KOPT-K1 (cell line): ENCODE results near the gene GLB1L3.
"Not testable (repeated sequence)": the region's sequence is repeated elsewhere in the genome, so short reads cannot be mapped to it uniquely, and the experiment has no call there.

ENCODE experiments used
- H3K27ac ChIP-seq: fragments of 200-600 bp; sonication (generic); 2 replicates; pipeline ENCODE4 v1.5.1; 2016; ENCODE audit warnings: antibody characterized with exemption, mild to moderate bottlenecking, low read depth, low read length; ENCODE audit not compliant: poor library complexity, severe bottlenecking
- H3K36me3 ChIP-seq: fragments of 200-600 bp; sonication (generic); 2 replicates; pipeline ENCODE4 v1.5.1; 2017; ENCODE audit warnings: antibody characterized with exemption, mild to moderate bottlenecking, low read length, moderate library complexity; ENCODE audit not compliant: insufficient read depth
- H3K9me3 ChIP-seq: fragments of 200-600 bp; sonication (generic); 2 replicates; pipeline ENCODE4 v1.5.1; 2017; ENCODE audit warnings: antibody characterized with exemption, low read length, mild to moderate bottlenecking; ENCODE audit not compliant: insufficient read depth, poor library complexity, severe bottlenecking

Gene GLB1L3

GRCh38 chr11:134334796-134335571, 58.8 kb downstream of the GLB1L3 start:
- H3K9me3 ChIP-seq: no peaks in the 10 kb centered on the region

DNA sequence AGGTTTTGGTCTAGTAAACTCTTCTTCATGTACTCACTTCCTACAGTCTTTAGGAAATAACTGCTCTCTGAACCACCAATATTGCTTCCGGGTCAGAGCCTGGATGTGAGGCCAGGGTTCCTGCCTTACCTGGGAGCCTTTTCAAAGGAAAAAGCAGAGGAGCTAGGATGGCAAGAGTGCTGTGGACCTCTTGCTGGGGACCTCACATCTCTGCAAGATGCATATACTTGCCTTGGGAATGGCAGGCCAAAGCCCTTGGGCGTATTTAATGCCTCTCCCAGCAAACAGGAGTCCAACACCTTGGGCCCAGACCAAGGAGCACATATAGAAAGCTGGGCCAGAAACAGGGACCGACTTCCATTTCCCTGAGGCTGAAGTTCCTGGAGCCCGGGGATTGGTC, 60.9 kb downstream of the GLB1L3 start:
- H3K27ac ChIP-seq: no peak overlapping the region
- H3K9me3 ChIP-seq: no peaks in the 10 kb centered on the region
- H3K36me3 ChIP-seq: no peaks in the 10 kb centered on the region

More at GRCh38 chr11:134334796-134335571, 58.8 kb downstream of the GLB1L3 start:
- Histone ChIP-seq H3K27ac (no peak overlapping the region), H3K36me3 (no peaks in the 10 kb centered on the region)

DNA sequence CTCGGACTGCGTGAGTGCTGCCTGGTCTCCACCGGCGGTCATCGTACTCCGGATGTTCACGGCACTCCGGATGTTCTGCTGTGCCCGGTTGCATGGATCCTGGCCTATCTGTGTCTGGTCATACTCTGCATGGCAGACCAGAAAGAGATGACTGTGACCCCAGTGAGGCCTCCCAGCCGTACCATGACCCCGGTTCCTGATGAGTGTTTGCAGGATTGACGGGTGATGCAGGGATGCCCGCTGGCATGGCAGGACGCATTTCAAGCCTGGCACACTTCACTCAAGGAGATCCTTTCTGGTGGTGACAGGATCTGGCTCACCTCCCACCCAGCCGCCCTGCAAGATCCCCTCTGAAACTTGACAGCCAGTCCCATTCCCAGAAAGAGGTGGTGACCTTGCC, 61.9 kb downstream of the GLB1L3 start:
- Histone ChIP-seq H3K27ac (no peak overlapping the region), H3K9me3 (no peaks in the 10 kb centered on the region), H3K36me3 (no peaks in the 10 kb centered on the region)

DNA sequence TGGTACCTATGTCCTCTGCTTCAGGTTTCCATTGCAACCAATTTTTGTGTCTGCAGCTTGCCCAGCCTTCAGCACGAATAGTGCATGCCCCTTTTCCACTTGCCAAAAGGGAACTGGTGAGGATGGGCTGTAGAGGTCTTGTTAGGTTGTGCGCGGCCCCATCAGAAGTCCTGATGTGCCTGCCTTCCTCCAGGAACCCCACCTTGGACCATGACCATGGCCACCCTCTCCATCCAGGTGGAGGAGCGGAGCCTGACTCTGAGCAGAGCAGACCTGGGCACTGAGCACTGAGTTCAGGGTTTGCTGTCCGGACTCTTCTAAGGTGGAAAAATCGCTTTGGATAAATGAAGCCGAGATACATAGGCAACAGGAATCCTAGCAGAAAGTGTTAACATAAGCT, 62.5 kb downstream of the GLB1L3 start:
- no peaks in the 10 kb centered on the region for H3K9me3 ChIP-seq
- H3K27ac ChIP-seq: no peak overlapping the region
- H3K36me3 ChIP-seq: no peaks in the 10 kb centered on the region

DNA sequence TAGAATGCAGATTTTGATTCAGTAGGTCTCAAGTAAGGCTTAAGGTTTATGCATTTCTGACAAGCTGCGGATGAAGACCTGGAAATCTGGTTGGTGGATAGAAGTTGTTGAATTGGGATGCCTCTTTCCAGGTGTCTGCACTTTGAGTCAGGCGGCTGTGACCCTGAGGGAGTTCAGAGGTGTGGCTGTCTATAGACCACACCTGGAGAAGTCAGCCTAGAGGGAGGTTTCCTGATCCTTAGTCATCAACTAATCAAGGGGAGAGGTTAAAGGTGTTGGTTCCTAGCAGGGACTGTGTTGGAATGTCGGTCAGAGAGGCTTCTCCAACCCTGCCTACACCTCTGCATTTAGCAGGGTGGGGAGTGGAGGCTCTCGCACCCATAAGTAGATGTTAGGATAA, 63.6 kb downstream of the GLB1L3 start:
- Histone ChIP-seq H3K9me3 (no peaks in the 10 kb centered on the region), H3K36me3 (no peaks in the 10 kb centered on the region), H3K27ac (no peak overlapping the region)

DNA sequence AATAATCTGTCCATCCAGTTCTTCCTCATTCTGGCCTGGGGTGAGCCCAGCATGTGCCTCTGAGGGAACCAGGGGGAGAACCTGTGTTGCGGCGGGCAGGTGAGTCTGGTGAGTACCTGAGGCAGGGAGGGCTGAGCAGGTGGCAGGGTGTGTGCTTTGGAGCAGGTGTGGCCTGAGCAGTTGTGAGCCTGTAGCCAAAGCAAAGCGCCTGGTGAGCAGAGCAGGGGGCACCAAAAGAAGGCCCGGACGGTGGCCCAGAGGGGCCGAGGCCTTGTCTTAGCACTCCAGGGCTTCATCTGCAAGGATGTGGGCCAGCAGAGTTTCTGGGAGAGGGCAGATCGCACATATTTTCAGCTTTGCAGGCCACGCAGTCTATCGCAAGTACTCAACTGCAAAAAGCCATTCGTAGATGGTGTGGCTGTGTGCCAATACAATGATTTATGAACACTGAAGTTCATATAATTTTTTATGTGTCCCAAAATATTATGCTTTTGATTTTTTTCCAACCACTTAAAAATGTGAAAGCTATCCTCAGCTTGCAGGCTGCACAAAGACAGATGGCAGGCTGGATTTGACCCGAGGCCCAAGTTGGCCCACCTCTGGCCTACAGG, 64.3 kb downstream of the GLB1L3 start:
- no peaks in the 10 kb centered on the region for H3K36me3 ChIP-seq
- no peak overlapping the region for H3K27ac ChIP-seq
- H3K9me3 ChIP-seq: no peaks in the 10 kb centered on the region

- H3K9me3 ChIP-seq: no peaks in the 10 kb centered on the region
- H3K27ac ChIP-seq: no peak overlapping the region
- no peaks in the 10 kb centered on the region for H3K36me3 ChIP-seq
Observed at GRCh38 chr11:134341805-134342571, 65.8 kb downstream of the GLB1L3 start.

- H3K9me3 ChIP-seq: no peaks in the 10 kb centered on the region
- H3K27ac ChIP-seq: no peak overlapping the region
- H3K36me3 ChIP-seq: no peaks in the 10 kb centered on the region
Observed at GRCh38 chr11:134342572-134343340, 66.6 kb downstream of the GLB1L3 start.

- Histone ChIP-seq H3K9me3 (no peaks in the 10 kb centered on the region), H3K27ac (no peak overlapping the region), H3K36me3 (no peaks in the 10 kb centered on the region)
Observed at GRCh38 chr11:134343646-134344045, 67.5 kb downstream of the GLB1L3 start.

GRCh38 chr11:134344497-134345236, 68.5 kb downstream of the GLB1L3 start:
- not testable (repeated sequence) for H3K36me3 ChIP-seq, H3K27ac ChIP-seq, H3K9me3 ChIP-seq

GRCh38 chr11:134345237-134345550, 69.0 kb downstream of the GLB1L3 start:
- Histone ChIP-seq H3K36me3 (no peaks in the 10 kb centered on the region), H3K27ac (no peak overlapping the region), H3K9me3 (no peaks in the 10 kb centered on the region)

GRCh38 chr11:134346101-134346975, 70.2 kb downstream of the GLB1L3 start:
- Histone ChIP-seq H3K36me3 (no peaks in the 10 kb centered on the region), H3K27ac (no peak overlapping the region), H3K9me3 (no peaks in the 10 kb centered on the region)

DNA sequence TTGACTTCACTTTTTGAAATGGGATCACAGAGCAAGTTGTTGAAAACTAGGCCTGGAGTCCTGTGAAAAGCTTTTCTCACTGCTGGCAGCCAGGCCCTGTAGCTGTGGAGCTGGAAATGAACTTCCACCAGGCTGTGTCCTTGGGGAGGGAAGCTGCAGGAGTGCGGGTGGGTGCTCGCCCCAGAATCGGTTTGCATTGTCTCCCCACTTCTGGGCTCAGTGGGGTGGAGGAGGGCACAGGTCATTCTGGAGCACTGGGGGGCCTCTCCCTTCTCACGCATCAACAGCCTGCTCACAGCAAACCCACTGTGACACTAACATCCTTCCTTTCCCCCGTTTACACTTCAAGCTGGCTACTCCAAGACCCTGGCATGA, 70.8 kb downstream of the GLB1L3 start:
- Histone ChIP-seq H3K27ac (no peak overlapping the region), H3K36me3 (no peaks in the 10 kb centered on the region), H3K9me3 (no peaks in the 10 kb centered on the region)

- H3K36me3 ChIP-seq: no peaks in the 10 kb centered on the region
- no peaks in the 10 kb centered on the region for H3K9me3 ChIP-seq
- H3K27ac ChIP-seq: no peak overlapping the region
Observed at GRCh38 chr11:134347441-134347840, 71.3 kb downstream of the GLB1L3 start.
